Smooth muscle cell (in vitro differentiated cells): ENCODE results near the gene OTUB1. TPM values are rescaled to one million over a fixed set of nuclear protein-coding genes. Genes with fewer than 3 reads are reported as not detected.

Source experiments
- polyA plus RNA-seq: library from polyadenylated mRNA; unstranded; fragments of >200 nt; fragmentation: Nextera tagmentation; extraction: Ambion mirVana; gene quantifications from 2 replicates; pipeline ENCODE4 v1.2.1, GENCODE V29; 2016
- small RNA-seq: library from RNA; depleted of rRNA; stranded (forward); fragments of <200 nt; gene quantifications from one replicate; pipeline ENCODE3, GENCODE V24; 2014
- total RNA-seq: library from RNA; depleted of rRNA; stranded (reverse); fragments of >200 nt; gene quantifications from 2 replicates; pipeline ENCODE4 v1.2.3, GENCODE V29; 2014

OTUB1 gene
- total and polyA plus RNA-seq, 2 experiments from 2014 or later, result 71.5 to 164 TPM

Small RNAs within 50 kb of the gene (small RNA-seq; reads per million reads assigned to genes)
- gene RNU6-45P, result not detected

Other genes with a start within 250 kb of the OTUB1 start
- 14.9 and 15.7 TPM in 2 replicates for gene ZFTA, start 217.7 kb upstream of the OTUB1 start, total RNA-seq
- gene ZFTA, start 217.7 kb upstream of the OTUB1 start, polyA plus RNA-seq, result 11.0 and 11.1 TPM in 2 replicates
- 13.6 and 15.3 TPM in 2 replicates for gene SPINDOC, start 173.0 kb upstream of the OTUB1 start, total RNA-seq
- gene SPINDOC, start 173.0 kb upstream of the OTUB1 start, polyA plus RNA-seq, result 12.1 and 13.7 TPM in 2 replicates
- 14.2 and 16.9 TPM in 2 replicates for gene MARK2, start 147.3 kb upstream of the OTUB1 start, total RNA-seq
- 23.3 and 32.4 TPM in 2 replicates for gene MARK2, start 147.3 kb upstream of the OTUB1 start, polyA plus RNA-seq
- gene RCOR2, start 69.3 kb upstream of the OTUB1 start, total RNA-seq, result 5.5 and 8.5 TPM in 2 replicates
- gene RCOR2, start 69.3 kb upstream of the OTUB1 start, polyA plus RNA-seq, result 8.3 and 8.7 TPM in 2 replicates
- 11.3 and 16.5 TPM in 2 replicates for gene NAA40, start 47.4 kb upstream of the OTUB1 start, total RNA-seq
- gene NAA40, start 47.4 kb upstream of the OTUB1 start, polyA plus RNA-seq, result 7.6 and 11.1 TPM in 2 replicates
- 432 and 551 TPM in 2 replicates for gene COX8A, start 11.8 kb upstream of the OTUB1 start, total RNA-seq
- gene COX8A, start 11.8 kb upstream of the OTUB1 start, polyA plus RNA-seq, result 534 and 549 TPM in 2 replicates
- gene FLRT1, start 49.5 kb downstream of the OTUB1 start, total RNA-seq, result 0.76 TPM in 1 of 2 replicates, not detected in the other
- gene FLRT1, start 49.5 kb downstream of the OTUB1 start, polyA plus RNA-seq, result 0.26 and 0.32 TPM in 2 replicates
- 9.2 and 57.9 TPM in 2 replicates for gene MACROD1, start 179.7 kb downstream of the OTUB1 start, total RNA-seq
- gene MACROD1, start 179.7 kb downstream of the OTUB1 start, polyA plus RNA-seq, result 32.6 and 35.2 TPM in 2 replicates
- gene STIP1, start 199.7 kb downstream of the OTUB1 start, total RNA-seq, result 103 and 114 TPM in 2 replicates
- 117 and 129 TPM in 2 replicates for gene STIP1, start 199.7 kb downstream of the OTUB1 start, polyA plus RNA-seq
- gene FERMT3, start 220.3 kb downstream of the OTUB1 start, total RNA-seq, result 0.18 and 1.2 TPM in 2 replicates
- gene FERMT3, start 220.3 kb downstream of the OTUB1 start, polyA plus RNA-seq, result 2.4 and 3.7 TPM in 2 replicates
- 52.6 and 66.1 TPM in 2 replicates for gene TRPT1, start 239.7 kb downstream of the OTUB1 start, total RNA-seq
- gene TRPT1, start 239.7 kb downstream of the OTUB1 start, polyA plus RNA-seq, result 65.6 and 78.5 TPM in 2 replicates
- gene NUDT22, start 239.8 kb downstream of the OTUB1 start, total RNA-seq, result 50.6 and 51.5 TPM in 2 replicates
- gene NUDT22, start 239.8 kb downstream of the OTUB1 start, polyA plus RNA-seq, result 76.8 and 82.1 TPM in 2 replicates
- 14.5 and 14.7 TPM in 2 replicates for gene DNAJC4, start 244.1 kb downstream of the OTUB1 start, total RNA-seq
- 76.7 and 78.5 TPM in 2 replicates for gene DNAJC4, start 244.1 kb downstream of the OTUB1 start, polyA plus RNA-seq
- 20.0 and 27.9 TPM in 2 replicates for gene VEGFB, start 248.1 kb downstream of the OTUB1 start, total RNA-seq
- 94.4 and 96.5 TPM in 2 replicates for gene VEGFB, start 248.1 kb downstream of the OTUB1 start, polyA plus RNA-seq